OCI-LY7 (cell line): ENCODE data around the gene SLC35F4. TPM values are rescaled to one million over a fixed set of nuclear protein-coding genes. Genes with fewer than 3 reads are reported as not detected.

Experiments
- BruUV-seq: library from RNA; stranded (reverse); fragments of 400-500 nt; replicated peaks from 2 replicates; lab custom pipeline; 2021; lab: Mats Ljungman, UMichigan
- CTCF ChIA-PET: fragments of 300-600 bp; sonication (Branson Sonifier 250); formaldehyde crosslinking; loops from one replicate; lab custom pipeline; 2022; ENCODE audit warnings: antibody characterized with exemption; ENCODE audit not compliant: unreplicated experiment; lab: Charles Lee
- POLR2A ChIA-PET: fragments of 300-600 bp; sonication (Branson Sonifier 250); formaldehyde crosslinking; loops from one replicate; lab custom pipeline; 2022; ENCODE audit warnings: antibody characterized with exemption; lab: Charles Lee
- DNase-seq: peaks from one replicate; pipeline ENCODE4 v3.0.0-alpha.2; 2015; ENCODE audit warnings: low spot score
- H2AFZ ChIP-seq: fragments of 200-600 bp; sonication (generic), shearing (Covaris generic); 2 replicates; pipeline ENCODE4 v1.6.1; 2014; ENCODE audit warnings: mild to moderate bottlenecking, antibody characterized with exemption, low read length, moderate library complexity
- H3K27ac ChIP-seq: fragments of 200-600 bp; sonication (generic); 2 replicates; pipeline ENCODE4 v1.5.1; 2014; ENCODE audit warnings: mixed run types, low read depth, mild to moderate bottlenecking, moderate library complexity, low read length, inconsistent platforms; ENCODE audit not compliant: poor library complexity, severe bottlenecking
- H3K36me3 ChIP-seq: fragments of 200-600 bp; sonication (generic); 2 replicates; pipeline ENCODE4 v1.6.1; 2014; ENCODE audit warnings: mild to moderate bottlenecking, antibody characterized with exemption, low read length, moderate library complexity, mixed read lengths; ENCODE audit not compliant: insufficient read depth
- H3K4me1 ChIP-seq: fragments of 200-600 bp; sonication (generic); 2 replicates; pipeline ENCODE4 v1.5.1; 2014; ENCODE audit warnings: mild to moderate bottlenecking, low read length; ENCODE audit not compliant: insufficient read depth, poor library complexity, severe bottlenecking
- H3K4me2 ChIP-seq: fragments of 200-600 bp; sonication (generic); 2 replicates; pipeline ENCODE4 v1.6.1; 2014; ENCODE audit warnings: mild to moderate bottlenecking, low read length
- H3K4me3 ChIP-seq: fragments of 200-600 bp; sonication (generic); 2 replicates; pipeline ENCODE4 v1.5.1; 2014; ENCODE audit warnings: mild to moderate bottlenecking, low read depth, low read length; ENCODE audit not compliant: poor library complexity, severe bottlenecking
- H3K79me2 ChIP-seq: fragments of 200-600 bp; sonication (generic); 2 replicates; pipeline ENCODE4 v1.6.1; 2016; ENCODE audit warnings: low read depth, mild to moderate bottlenecking, low read length, moderate library complexity, mixed read lengths; ENCODE audit not compliant: insufficient read depth
- H3K9me2 ChIP-seq: fragments of 200-600 bp; sonication (generic); 2 replicates; pipeline ENCODE4 v1.6.1; 2016; ENCODE audit warnings: mild to moderate bottlenecking, low read length, mixed read lengths; ENCODE audit not compliant: insufficient read depth
- H3K9me3 ChIP-seq: fragments of 200-600 bp; sonication (generic); 2 replicates; pipeline ENCODE4 v1.6.1; 2014; ENCODE audit warnings: mild to moderate bottlenecking, mixed run types, low read length, mixed read lengths
- H4K20me1 ChIP-seq: fragments of 200-600 bp; sonication (generic); 2 replicates; pipeline ENCODE4 v1.6.1; 2014; ENCODE audit warnings: mild to moderate bottlenecking, antibody characterized with exemption, low read length, moderate library complexity, mixed read lengths; ENCODE audit not compliant: insufficient read depth
- EZH2phosphoT487 ChIP-seq: fragments of 200-600 bp; sonication (generic); IDR thresholded peaks from 2 replicates; pipeline ENCODE4 v1.6.1; 2018; ENCODE audit warnings: low read depth, borderline replicate concordance, mild to moderate bottlenecking, mixed run types, antibody characterized with exemption, low read length, moderate library complexity, mixed read lengths
- intact Hi-C: fragments of 100-400 bp; cut with micrococcal nuclease; formaldehyde crosslinking; loops from one replicate; pipeline ENCODE4 v1.10.0; 2022; ENCODE audit not compliant: unreplicated experiment
- total RNA-seq, 2 experiments: library from RNA; depleted of rRNA in 1 of 2; stranded (reverse); fragments of >200 nt in 1 of 2; shearing (Covaris generic) in 1 of 2; gene quantifications; 2 replicates each; pipeline ENCODE4 v1.2.3, GENCODE V29; 2014 to 2022
- TF ChIP-seq, protein P1 (sequence below): fragments of 200-600 bp; sonication (generic); conservative IDR thresholded peaks from 2 replicates; pipeline ENCODE4 v1.5.1; 2014; ENCODE audit warnings: mild to moderate bottlenecking, antibody characterized with exemption, low read length, moderate library complexity, mixed read lengths

SLC35F4 gene
- total RNA-seq, 2 experiments from 2014 or later, result not detected

GRCh38 chr14:57732463-57733285 is 133.2 kb downstream of the SLC35F4 start:
- no TSS peak for BruUV-seq
- CTCF ChIA-PET, result no interaction called here
- no peaks in the 10 kb centered on the region for H3K9me2 ChIP-seq
- H3K9me3 ChIP-seq, result no peaks in the 10 kb centered on the region
- intact Hi-C loops, result no loop called here
- no peak for DNase-seq
- H3K79me2 ChIP-seq, result no peaks in the 10 kb centered on the region
- no peak overlapping the region for H3K27ac ChIP-seq
- H3K4me1 ChIP-seq, result no peaks in the 10 kb centered on the region
- no peak overlapping the region for H3K4me2 ChIP-seq
- TF ChIP-seq, protein P1, sequence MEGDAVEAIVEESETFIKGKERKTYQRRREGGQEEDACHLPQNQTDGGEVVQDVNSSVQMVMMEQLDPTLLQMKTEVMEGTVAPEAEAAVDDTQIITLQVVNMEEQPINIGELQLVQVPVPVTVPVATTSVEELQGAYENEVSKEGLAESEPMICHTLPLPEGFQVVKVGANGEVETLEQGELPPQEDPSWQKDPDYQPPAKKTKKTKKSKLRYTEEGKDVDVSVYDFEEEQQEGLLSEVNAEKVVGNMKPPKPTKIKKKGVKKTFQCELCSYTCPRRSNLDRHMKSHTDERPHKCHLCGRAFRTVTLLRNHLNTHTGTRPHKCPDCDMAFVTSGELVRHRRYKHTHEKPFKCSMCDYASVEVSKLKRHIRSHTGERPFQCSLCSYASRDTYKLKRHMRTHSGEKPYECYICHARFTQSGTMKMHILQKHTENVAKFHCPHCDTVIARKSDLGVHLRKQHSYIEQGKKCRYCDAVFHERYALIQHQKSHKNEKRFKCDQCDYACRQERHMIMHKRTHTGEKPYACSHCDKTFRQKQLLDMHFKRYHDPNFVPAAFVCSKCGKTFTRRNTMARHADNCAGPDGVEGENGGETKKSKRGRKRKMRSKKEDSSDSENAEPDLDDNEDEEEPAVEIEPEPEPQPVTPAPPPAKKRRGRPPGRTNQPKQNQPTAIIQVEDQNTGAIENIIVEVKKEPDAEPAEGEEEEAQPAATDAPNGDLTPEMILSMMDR, result no peak
- TF ChIP-seq EZH2phosphoT487, result no peak
- POLR2A ChIA-PET, result interaction anchor here (0.6 to 0.7 kb wide), 3 partner anchors 140 to 1807 kb away, joined by 3 to 9 read pairs (median 4); no protein-coding TSS in a partner anchor
- no peaks in the 10 kb centered on the region for H3K36me3 ChIP-seq
- H4K20me1 ChIP-seq, result no peaks in the 10 kb centered on the region
- H3K4me3 ChIP-seq, result no peak overlapping the region
- H2AFZ ChIP-seq, result no peak overlapping the region

GRCh38 chr14:57729208-57730187 is 136.4 kb downstream of the SLC35F4 start:
- Histone ChIP-seq H4K20me1 (no peaks in the 10 kb centered on the region), H3K4me2 (no peak overlapping the region), H3K36me3 (no peaks in the 10 kb centered on the region), H3K79me2 (no peaks in the 10 kb centered on the region), H3K27ac (no peak overlapping the region), H3K4me1 (no peaks in the 10 kb centered on the region), H3K4me3 (no peak overlapping the region), H3K9me2 (no peaks in the 10 kb centered on the region), H2AFZ (no peak overlapping the region), H3K9me3 (no peaks in the 10 kb centered on the region)
- DNase-seq, result no peak
- CTCF ChIA-PET, result no interaction called here
- intact Hi-C loops, result no loop called here
- no TSS peak for BruUV-seq
- POLR2A ChIA-PET, result no interaction called here
- TF ChIP-seq, protein P1, result no peak
- no peak for TF ChIP-seq EZH2phosphoT487
